Peyer's patch (tissue), 4 donors: ENCODE data around the gene NPM3. TPM values are rescaled to one million over a fixed set of nuclear protein-coding genes. Genes with fewer than 3 reads are reported as not detected.
"Not testable (repeated sequence)": the region's sequence is repeated elsewhere in the genome, so short reads cannot be mapped to it uniquely, and the experiment has no call there.

Source experiments
- DNase-seq, 3 donors: peaks; one replicate each; pipeline ENCODE4 v3.0.0-alpha.2; 2017 to 2019
- H3K27ac ChIP-seq, 4 donors: fragments of 200-600 bp; sonication (generic); one replicate each; pipeline ENCODE4 v1.5.1; 2016 to 2019
- H3K27me3 ChIP-seq, 2 donors: fragments of 200-600 bp; sonication (generic); one replicate each; pipeline ENCODE4 v1.5.1; 2019
- H3K36me3 ChIP-seq, 3 donors: fragments of 200-600 bp; sonication (generic); one replicate each; pipeline ENCODE4 v1.5.1; 2016 to 2019
- H3K4me1 ChIP-seq, 4 donors: fragments of 200-600 bp; sonication (generic); one replicate each; pipeline ENCODE4 v1.5.1; 2016 to 2019
- H3K4me3 ChIP-seq, 4 donors: fragments of 200-600 bp; sonication (generic); 1 replicate in 3 of 4; 2 replicates in 1 of 4; pipeline ENCODE4 v1.5.1; 2016 to 2019; ENCODE audit warnings: mild to moderate bottlenecking in 1 of 4
- H3K9me3 ChIP-seq, 4 donors: fragments of 200-600 bp; sonication (generic); one replicate each; pipeline ENCODE4 v1.5.1; 2016 to 2019; ENCODE audit warnings: mild to moderate bottlenecking in 1 of 4
- POLR2A ChIP-seq, 2 donors: fragments of 450-650 bp; IDR thresholded peaks; one replicate each; pipeline ENCODE4 v1.5.1; 2017; ENCODE audit warnings: antibody characterized with exemption in 2 of 2, mild to moderate bottlenecking in 2 of 2, moderate library complexity in 2 of 2
- total RNA-seq, 4 donors: library from RNA; depleted of rRNA; stranded (reverse); fragments of >200 nt; gene quantifications; one replicate each; pipeline ENCODE4 v1.1.0, GENCODE V29; 2016
- TF ChIP-seq, protein P1 (sequence below), 6 experiments: fragments of 450-650 bp in 4 of 6; fragments of 200-600 bp in 2 of 6; sonication (generic) in 1 of 6; IDR thresholded peaks; one replicate each; pipeline ENCODE4 v1.5.1; 2017 to 2019; ENCODE audit warnings: antibody characterized with exemption in 6 of 6, mild to moderate bottlenecking in 3 of 6, moderate library complexity in 1 of 6

NPM3 gene
- total RNA-seq, 4 donors from 2014 or later = 7.7 to 25.6 (median 11.2) TPM

DNA sequence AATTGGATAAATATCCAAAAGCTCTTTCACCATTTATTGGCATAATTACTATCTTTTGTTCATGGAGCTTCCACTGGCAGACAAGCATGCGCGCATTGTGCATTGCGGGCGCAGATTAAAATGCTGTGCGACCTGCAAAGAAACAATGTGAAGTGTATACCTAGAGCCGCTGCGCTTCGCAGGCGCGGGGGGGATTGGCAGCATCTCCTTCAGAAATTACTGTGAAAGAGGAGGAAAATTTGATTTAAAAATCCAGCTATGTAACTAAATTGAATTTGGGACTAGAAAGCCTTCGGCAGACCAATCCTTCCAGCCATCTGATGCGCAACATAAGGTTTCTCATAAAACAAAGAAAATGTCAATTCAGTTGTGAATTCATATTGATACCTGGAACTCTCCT lies 10.3 kb upstream of the NPM3 start:
- Histone ChIP-seq H3K27me3 (no peaks in the 10 kb centered on the region), H3K4me1 (peaks cover 0 to 4% (median 0%) of the 10 kb centered on the region in 4 donors), H3K4me3 (no peak overlapping the region), H3K9me3 (no peaks in the 10 kb centered on the region), H3K36me3 (peaks cover 0 to 100% (median 0%) of the 10 kb centered on the region in 3 donors), H3K27ac (no peak overlapping the region)
- TF ChIP-seq, protein P1, sequence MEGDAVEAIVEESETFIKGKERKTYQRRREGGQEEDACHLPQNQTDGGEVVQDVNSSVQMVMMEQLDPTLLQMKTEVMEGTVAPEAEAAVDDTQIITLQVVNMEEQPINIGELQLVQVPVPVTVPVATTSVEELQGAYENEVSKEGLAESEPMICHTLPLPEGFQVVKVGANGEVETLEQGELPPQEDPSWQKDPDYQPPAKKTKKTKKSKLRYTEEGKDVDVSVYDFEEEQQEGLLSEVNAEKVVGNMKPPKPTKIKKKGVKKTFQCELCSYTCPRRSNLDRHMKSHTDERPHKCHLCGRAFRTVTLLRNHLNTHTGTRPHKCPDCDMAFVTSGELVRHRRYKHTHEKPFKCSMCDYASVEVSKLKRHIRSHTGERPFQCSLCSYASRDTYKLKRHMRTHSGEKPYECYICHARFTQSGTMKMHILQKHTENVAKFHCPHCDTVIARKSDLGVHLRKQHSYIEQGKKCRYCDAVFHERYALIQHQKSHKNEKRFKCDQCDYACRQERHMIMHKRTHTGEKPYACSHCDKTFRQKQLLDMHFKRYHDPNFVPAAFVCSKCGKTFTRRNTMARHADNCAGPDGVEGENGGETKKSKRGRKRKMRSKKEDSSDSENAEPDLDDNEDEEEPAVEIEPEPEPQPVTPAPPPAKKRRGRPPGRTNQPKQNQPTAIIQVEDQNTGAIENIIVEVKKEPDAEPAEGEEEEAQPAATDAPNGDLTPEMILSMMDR (IDR thresholded peaks at IDR 0.05) = no peak
- TF ChIP-seq POLR2A (IDR thresholded peaks at IDR 0.05) = no peak
- DNase-seq = no peak

DNA sequence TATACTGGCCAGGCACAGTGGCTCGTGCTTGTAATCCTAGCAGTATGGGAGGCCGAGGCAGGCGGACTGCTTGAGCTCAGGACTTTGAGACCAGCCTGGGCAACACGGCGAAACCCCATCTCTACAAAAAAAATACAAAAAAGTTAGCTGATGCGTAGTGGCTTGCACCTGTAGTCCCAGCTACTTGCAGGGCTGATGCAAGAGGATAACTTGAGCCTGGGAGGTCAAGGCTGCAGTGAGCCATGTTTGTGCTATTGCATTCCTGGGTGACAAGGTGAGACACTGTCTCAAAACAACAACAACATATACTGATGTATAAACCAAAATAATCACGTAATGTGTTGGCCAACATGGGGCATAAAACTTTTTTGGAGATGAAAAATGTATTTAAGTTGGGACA lies 6.4 kb upstream of the NPM3 start:
- H3K27me3 ChIP-seq = no peaks in the 10 kb centered on the region
- no peak for TF ChIP-seq POLR2A (IDR thresholded peaks at IDR 0.05)
- TF ChIP-seq, protein P1 (IDR thresholded peaks at IDR 0.05) = no peak
- no peak for DNase-seq
- peaks cover 0 to 97% (median 0%) of the 10 kb centered on the region in 3 donors for H3K36me3 ChIP-seq
- peaks cover 0 to 4% (median 0%) of the 10 kb centered on the region in 4 donors for H3K4me1 ChIP-seq
- no peak overlapping the region for H3K4me3 ChIP-seq
- H3K27ac ChIP-seq = no peak overlapping the region
- no peaks in the 10 kb centered on the region for H3K9me3 ChIP-seq

DNA sequence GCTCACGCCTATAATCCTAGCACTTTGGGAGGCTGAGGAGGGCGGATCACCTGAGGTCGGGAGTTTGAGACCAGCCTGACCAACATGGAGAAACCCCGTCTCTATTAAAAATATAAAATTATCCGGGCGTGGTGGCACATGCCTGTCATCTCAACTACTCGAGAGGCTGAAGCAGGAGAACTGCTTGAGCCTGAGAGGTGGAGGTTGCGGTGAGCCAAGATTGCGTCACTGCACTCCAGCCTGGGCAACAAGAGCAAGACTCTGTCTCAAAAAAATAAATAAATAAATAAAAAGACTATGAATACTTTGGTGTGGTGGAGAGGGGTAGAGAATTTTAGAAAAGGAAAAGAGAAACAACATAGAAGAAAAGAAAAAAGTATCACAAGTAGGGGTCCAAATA lies 6.0 kb upstream of the NPM3 start:
- H3K4me1 ChIP-seq, H3K27me3 ChIP-seq, H3K4me3 ChIP-seq, DNase-seq, H3K9me3 ChIP-seq, H3K27ac ChIP-seq: not testable (repeated sequence)
- H3K36me3 ChIP-seq = peaks cover 0 to 92% (median 0%) of the 10 kb centered on the region in 3 donors

DNA sequence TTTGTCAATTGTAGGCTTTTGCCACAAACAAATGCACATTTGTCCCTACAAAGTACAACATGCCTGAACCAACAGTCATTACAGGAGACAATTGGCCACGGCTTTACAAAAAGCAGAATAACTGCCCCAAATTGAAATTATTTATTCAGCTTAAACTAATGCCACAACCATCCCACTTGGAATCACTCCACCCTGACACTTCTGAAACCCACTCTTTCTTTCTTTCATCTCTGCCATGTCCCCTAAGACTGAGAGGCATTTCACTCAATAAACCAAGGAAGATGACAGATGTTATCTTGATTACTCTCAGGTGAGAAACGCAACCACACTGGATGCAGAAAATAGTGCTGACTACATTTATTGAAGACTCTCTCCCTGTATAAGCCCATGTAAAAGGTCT lies 2.6 kb upstream of the NPM3 start:
- Histone ChIP-seq H3K4me1 (peaks cover 0 to 14% (median 4%) of the 10 kb centered on the region in 4 donors), H3K9me3 (no peaks in the 10 kb centered on the region), H3K4me3 (no peak overlapping the region), H3K27me3 (no peaks in the 10 kb centered on the region), H3K27ac (no peak overlapping the region), H3K36me3 (peaks cover 0 to 58% (median 0%) of the 10 kb centered on the region in 3 donors)
- no peak for DNase-seq
- TF ChIP-seq, protein P1 (IDR thresholded peaks at IDR 0.05) = no peak
- no peak for TF ChIP-seq POLR2A (IDR thresholded peaks at IDR 0.05)

DNA sequence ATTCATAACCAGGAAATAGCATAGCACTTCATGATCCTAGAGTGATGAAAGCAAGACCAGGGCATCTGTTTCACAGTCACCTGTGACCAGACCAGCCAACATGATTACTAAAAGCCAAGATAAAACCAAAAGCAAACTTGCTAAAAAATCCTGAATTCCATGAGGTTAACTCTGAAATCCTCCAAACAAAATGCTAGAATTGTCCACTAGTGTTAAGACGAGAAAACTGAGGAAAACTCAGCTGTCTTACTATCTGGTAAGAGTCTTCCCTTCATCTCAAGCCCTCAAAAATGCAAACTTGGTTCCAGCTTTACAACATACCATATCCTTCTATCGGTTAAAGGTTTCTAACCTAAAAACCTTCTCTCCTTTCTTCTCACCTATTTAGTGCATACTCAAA lies 1.3 kb upstream of the NPM3 start:
- no peak for TF ChIP-seq POLR2A (IDR thresholded peaks at IDR 0.05)
- TF ChIP-seq, protein P1 (IDR thresholded peaks at IDR 0.05) = no peak
- Histone ChIP-seq H3K27me3 (no peaks in the 10 kb centered on the region), H3K4me3 (no peak overlapping the region), H3K36me3 (peaks cover 0 to 46% (median 0%) of the 10 kb centered on the region in 3 donors), H3K27ac (no peak overlapping the region), H3K4me1 (peaks cover 2 to 22% (median 11%) of the 10 kb centered on the region in 4 donors), H3K9me3 (no peaks in the 10 kb centered on the region)
- DNase-seq = no peak

DNA sequence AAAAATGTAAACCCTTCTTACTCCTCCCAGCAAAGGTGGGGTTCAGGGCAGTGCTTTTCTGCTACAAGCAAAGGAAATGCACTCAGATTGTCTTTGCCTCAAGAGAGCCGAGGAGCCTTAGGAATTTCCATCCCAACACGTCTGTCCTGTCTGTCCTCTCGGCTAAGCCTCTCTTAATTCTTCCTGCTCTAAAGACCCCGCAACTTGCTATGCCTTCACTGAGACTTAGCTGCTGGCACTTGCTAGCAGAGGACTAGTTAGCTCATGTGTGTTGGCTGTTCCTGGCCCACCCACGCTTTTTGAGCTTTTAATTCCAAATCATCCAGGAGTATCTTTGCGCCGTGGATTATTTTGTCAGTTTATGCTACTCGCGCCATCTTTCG lies 481 bp upstream of the NPM3 start:
- peaks cover 3 to 30% (median 15%) of the 10 kb centered on the region in 4 donors for H3K4me1 ChIP-seq
- H3K9me3 ChIP-seq = no peaks in the 10 kb centered on the region
- no peaks in the 10 kb centered on the region for H3K27me3 ChIP-seq
- peak overlapping the region; percentile 3 to 68 (median 20) for H3K27ac ChIP-seq
- H3K36me3 ChIP-seq = peaks cover 0 to 37% (median 0%) of the 10 kb centered on the region in 3 donors
- H3K4me3 ChIP-seq = peak overlapping the region; percentile 51 to 60 (median 58)
- peak in 1 of 3 donors; percentile 40 for DNase-seq
- no peak for TF ChIP-seq POLR2A (IDR thresholded peaks at IDR 0.05)
- TF ChIP-seq, protein P1 (IDR thresholded peaks at IDR 0.05) = no peak
